Measurements from ENCODE around the gene KLHL17.

GRCh38 chr1:947958-948357 is 12.4 kb upstream of the KLHL17 start:
- TF ChIP-seq CTCF (IDR thresholded peaks at IDR 0.05 in 4 of 5, conservative IDR thresholded peaks at IDR 0.05 in 1 of 5) (no peak), POLR2A (IDR thresholded peaks at IDR 0.05) (no peak)
